BLaER1 (cell line): Measurements from ENCODE around the gene LCORL.

Experiments used
- H3K27ac ChIP-seq: shearing (Covaris generic); formaldehyde crosslinking; 2 replicates; pipeline ENCODE4 v1.8.1; 2022
- H3K27me3 ChIP-seq: shearing (Covaris generic); formaldehyde crosslinking; 2 replicates; pipeline ENCODE4 v1.8.1; 2022
- H3K36me3 ChIP-seq: shearing (Covaris generic); formaldehyde crosslinking; 2 replicates; pipeline ENCODE4 v1.8.1; 2022
- H3K4me1 ChIP-seq: shearing (Covaris generic); formaldehyde crosslinking; 2 replicates; pipeline ENCODE4 v1.8.1; 2022
- H3K4me2 ChIP-seq: shearing (Covaris generic); formaldehyde crosslinking; 2 replicates; pipeline ENCODE4 v1.8.1; 2022
- H3K4me3 ChIP-seq: shearing (Covaris generic); formaldehyde crosslinking; 2 replicates; pipeline ENCODE4 v1.8.1; 2022
- H3K9ac ChIP-seq: shearing (Covaris generic); formaldehyde crosslinking; 2 replicates; pipeline ENCODE4 v1.8.1; 2022
- H3K9me3 ChIP-seq: shearing (Covaris generic); formaldehyde crosslinking; 2 replicates; pipeline ENCODE4 v1.8.1; 2022
- H4K20me1 ChIP-seq: shearing (Covaris generic); formaldehyde crosslinking; 2 replicates; pipeline ENCODE4 v1.8.1; 2022
- Cebpa-rat ChIP-seq: shearing (Covaris generic); IDR thresholded peaks from 2 replicates; pipeline ENCODE4 v1.8.1; 2022

Gene LCORL

GRCh38 chr4:17807446-17807845, 214.1 kb downstream of the LCORL start:
- no peak for TF ChIP-seq Cebpa-rat
- H3K27ac ChIP-seq: 0 out of 2 replicates have a peak overlapping the region, but pooled peaks have one; percentile 37
- H4K20me1 ChIP-seq: peaks cover 80% of the 10 kb centered on the region
- H3K36me3 ChIP-seq: peaks cover 46% of the 10 kb centered on the region
- H3K4me1 ChIP-seq: peaks cover 24% of the 10 kb centered on the region
- H3K4me2 ChIP-seq: peak overlapping the region; percentile 92
- H3K27me3 ChIP-seq: no peaks in the 10 kb centered on the region
- peak overlapping the region; percentile 98 for H3K9ac ChIP-seq
- peak overlapping the region; percentile 90 for H3K4me3 ChIP-seq
- no peaks in the 10 kb centered on the region for H3K9me3 ChIP-seq

- TF ChIP-seq Cebpa-rat: no peak
- Histone ChIP-seq H3K9ac (no peak overlapping the region), H3K4me3 (no peak overlapping the region), H4K20me1 (peaks cover 97% of the 10 kb centered on the region), H3K4me1 (peaks cover 18% of the 10 kb centered on the region), H3K27ac (no peak overlapping the region), H3K9me3 (no peaks in the 10 kb centered on the region), H3K4me2 (no peak overlapping the region), H3K36me3 (peaks cover 64% of the 10 kb centered on the region), H3K27me3 (no peaks in the 10 kb centered on the region)
These were observed 215.9 kb downstream of the LCORL start for GRCh38 chr4:17805580-17806155.

GRCh38 chr4:17797808-17798207, 223.7 kb downstream of the LCORL start:
- Histone ChIP-seq H3K9me3 (no peaks in the 10 kb centered on the region), H3K4me1 (no peaks in the 10 kb centered on the region), H3K4me2 (no peak overlapping the region), H3K36me3 (peaks cover 94% of the 10 kb centered on the region), H3K27ac (no peak overlapping the region), H3K27me3 (no peaks in the 10 kb centered on the region), H4K20me1 (peaks cover 48% of the 10 kb centered on the region), H3K9ac (no peak overlapping the region), H3K4me3 (no peak overlapping the region)
- no peak for TF ChIP-seq Cebpa-rat

- peaks cover 83% of the 10 kb centered on the region for H3K36me3 ChIP-seq
- no peak overlapping the region for H3K27ac ChIP-seq
- no peak overlapping the region for H3K4me2 ChIP-seq
- H4K20me1 ChIP-seq: peaks cover 19% of the 10 kb centered on the region; the same call in 1 of the 2 replicates
- H3K4me1 ChIP-seq: no peaks in the 10 kb centered on the region
- H3K9ac ChIP-seq: no peak overlapping the region
- TF ChIP-seq Cebpa-rat: no peak
- peaks cover 8% of the 10 kb centered on the region; the same call in 1 of the 2 replicates for H3K9me3 ChIP-seq
- H3K27me3 ChIP-seq: no peaks in the 10 kb centered on the region
- H3K4me3 ChIP-seq: no peak overlapping the region
These were observed 226.8 kb downstream of the LCORL start for GRCh38 chr4:17794730-17795129.
